ENCODE measurements around the gene ZNF362. TPM values are rescaled to one million over a fixed set of nuclear protein-coding genes. Genes with fewer than 3 reads are reported as not detected.
"Not testable (repeated sequence)": the region's sequence is repeated elsewhere in the genome, so short reads cannot be mapped to it uniquely, and the experiment has no call there.

Gene ZNF362
- polyA plus RNA-seq, 1 experiment: 9.0 TPM

GRCh38 chr1:33305816-33306652 lies 49.7 kb downstream of the ZNF362 start:
- POLR2A ChIA-PET: no interaction called here
- no peak for DNase-seq (ENCODE audit: low read depth, low spot score)
- CTCF ChIA-PET: interaction anchor here (0.7 to 3.4 kb wide), 4 partner anchors 10 to 165 kb away, joined by 3 to 27 read pairs (median 4); no protein-coding TSS in a partner anchor
- Histone ChIP-seq H3K9me3 (ENCODE audit: control insufficient read depth, insufficient read depth, low read length) (peaks cover 8% of the 10 kb centered on the region; the same call in 1 of the 2 replicates), H3K4me3 (ENCODE audit: low read depth, low read length) (no peak overlapping the region), H3K27ac (ENCODE audit: low read depth, low read length) (no peak overlapping the region), H3K27me3 (ENCODE audit: control insufficient read depth, insufficient read depth, low read length) (no peaks in the 10 kb centered on the region)
- TF ChIP-seq CTCF (IDR thresholded peaks at IDR 0.05; ENCODE audit: low read depth, low read length): no peak

- TF ChIP-seq CTCF (IDR thresholded peaks at IDR 0.05; ENCODE audit: low read depth, low read length): no peak
- peaks cover 8% of the 10 kb centered on the region; the same call in 1 of the 2 replicates for H3K9me3 ChIP-seq (ENCODE audit: control insufficient read depth, insufficient read depth, low read length)
- DNase-seq (ENCODE audit: low read depth, low spot score): no peak
- ChIA-PET CTCF (interaction anchor here (3.4 kb wide), 1 partner anchor 11 kb away, joined by 27 read pairs; no protein-coding TSS in a partner anchor), POLR2A (no interaction called here)
- no peak overlapping the region for H3K4me3 ChIP-seq (ENCODE audit: low read depth, low read length)
- H3K27ac ChIP-seq (ENCODE audit: low read depth, low read length): no peak overlapping the region
- no peaks in the 10 kb centered on the region for H3K27me3 ChIP-seq (ENCODE audit: control insufficient read depth, insufficient read depth, low read length)
Observed at GRCh38 chr1:33306653-33307493, 50.6 kb downstream of the ZNF362 start.

- ChIA-PET POLR2A (no interaction called here), CTCF (interaction anchor here (3.4 kb wide), 1 partner anchor 12 kb away, joined by 27 read pairs; no protein-coding TSS in a partner anchor)
- no peak for TF ChIP-seq CTCF (IDR thresholded peaks at IDR 0.05; ENCODE audit: low read depth, low read length)
- Histone ChIP-seq H3K9me3 (ENCODE audit: control insufficient read depth, insufficient read depth, low read length) (peaks cover 8% of the 10 kb centered on the region; the same call in 1 of the 2 replicates), H3K4me3 (ENCODE audit: low read depth, low read length) (no peak overlapping the region), H3K27ac (ENCODE audit: low read depth, low read length) (no peak overlapping the region), H3K27me3 (ENCODE audit: control insufficient read depth, insufficient read depth, low read length) (peaks cover 3% of the 10 kb centered on the region)
- DNase-seq (ENCODE audit: low read depth, low spot score): no peak
Observed at GRCh38 chr1:33307494-33307864, 51.2 kb downstream of the ZNF362 start.

GRCh38 chr1:33309351-33309750 lies 53.1 kb downstream of the ZNF362 start:
- H3K9me3 ChIP-seq (ENCODE audit: control insufficient read depth, insufficient read depth, low read length); H3K27me3 ChIP-seq (ENCODE audit: control insufficient read depth, insufficient read depth, low read length); H3K27ac ChIP-seq (ENCODE audit: low read depth, low read length); POLR2A ChIA-PET; CTCF ChIA-PET; H3K4me3 ChIP-seq (ENCODE audit: low read depth, low read length); DNase-seq (ENCODE audit: low read depth, low spot score): not testable (repeated sequence)

- H3K27me3 ChIP-seq (ENCODE audit: control insufficient read depth, insufficient read depth, low read length): peaks cover 3% of the 10 kb centered on the region
- ChIA-PET CTCF (interaction anchor here (1.8 kb wide), 1 partner anchor 15 kb away, joined by 8 read pairs; no protein-coding TSS in a partner anchor), POLR2A (no interaction called here)
- no peak overlapping the region for H3K4me3 ChIP-seq (ENCODE audit: low read depth, low read length)
- no peak for TF ChIP-seq CTCF (IDR thresholded peaks at IDR 0.05; ENCODE audit: low read depth, low read length)
- no peak overlapping the region for H3K27ac ChIP-seq (ENCODE audit: low read depth, low read length)
- no peak for DNase-seq (ENCODE audit: low read depth, low spot score)
- H3K9me3 ChIP-seq (ENCODE audit: control insufficient read depth, insufficient read depth, low read length): peaks cover 8% of the 10 kb centered on the region; the same call in 1 of the 2 replicates
Observed at GRCh38 chr1:33310702-33311101, 54.4 kb downstream of the ZNF362 start.
